HG03565 (cell line): ENCODE data around the gene RDH11.
"Not testable (repeated sequence)": the region's sequence is repeated elsewhere in the genome, so short reads cannot be mapped to it uniquely, and the experiment has no call there.

Experiments
- ATAC-seq: cut with Tn5 transposase; IDR thresholded peaks from one replicate; pipeline ENCODE4 v1.9.1; 2021; ENCODE audit warnings: mild to moderate bottlenecking, moderate library complexity; ENCODE audit not compliant: unreplicated experiment

RDH11 gene, protein sequence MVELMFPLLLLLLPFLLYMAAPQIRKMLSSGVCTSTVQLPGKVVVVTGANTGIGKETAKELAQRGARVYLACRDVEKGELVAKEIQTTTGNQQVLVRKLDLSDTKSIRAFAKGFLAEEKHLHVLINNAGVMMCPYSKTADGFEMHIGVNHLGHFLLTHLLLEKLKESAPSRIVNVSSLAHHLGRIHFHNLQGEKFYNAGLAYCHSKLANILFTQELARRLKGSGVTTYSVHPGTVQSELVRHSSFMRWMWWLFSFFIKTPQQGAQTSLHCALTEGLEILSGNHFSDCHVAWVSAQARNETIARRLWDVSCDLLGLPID

DNA sequence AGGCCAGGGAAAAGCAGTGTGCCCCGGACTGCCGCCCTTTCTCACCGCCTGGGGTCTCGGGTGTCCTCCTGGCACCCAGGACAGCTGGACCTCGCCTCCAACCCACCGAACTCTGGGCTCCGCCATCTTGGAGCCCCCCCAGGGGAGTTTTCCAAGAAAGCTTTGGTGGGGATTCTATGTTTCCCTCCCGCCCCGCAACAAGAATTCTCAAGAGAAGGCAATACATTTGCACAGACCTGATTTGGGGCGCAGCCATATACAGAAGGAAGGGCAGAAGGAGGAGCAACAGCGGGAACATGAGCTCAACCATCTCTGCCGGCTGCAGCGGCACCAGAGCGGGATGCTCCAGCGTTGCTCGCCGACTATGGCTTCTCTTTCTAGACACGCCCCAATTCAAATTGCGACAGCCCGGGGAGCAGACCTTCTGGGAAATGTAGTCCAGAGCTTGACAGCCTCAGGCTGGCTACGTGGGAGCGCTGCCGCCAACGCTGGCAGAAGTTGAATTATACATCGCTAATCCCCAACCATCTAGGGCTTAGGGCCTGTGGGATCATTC, at the start of gene RDH11:
Gene RDH11, minus strand, starts transcription at position 371 of the 556 bp plus-strand sequence. Its CDS starts 61 bp downstream, at position 310.
- peak; percentile 80 for ATAC-seq

DNA sequence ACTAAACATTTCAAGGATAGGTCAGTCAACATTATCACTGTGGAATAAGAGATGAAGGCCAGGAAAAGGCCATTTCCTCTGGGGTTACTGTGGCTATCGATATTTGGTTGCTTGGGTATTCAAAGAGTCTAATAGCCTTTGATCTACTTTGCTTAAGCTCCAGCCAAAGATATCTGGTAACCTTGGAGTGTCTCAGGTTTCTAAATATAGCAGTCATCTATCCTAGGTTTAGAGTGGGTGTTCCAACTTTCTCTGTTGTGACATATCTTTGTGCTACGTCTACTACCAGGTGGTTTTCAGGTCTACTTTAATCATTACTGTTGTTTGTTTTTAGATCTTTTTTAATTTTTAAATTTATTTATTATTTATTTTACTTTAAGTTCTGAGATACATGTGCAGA, 48.5 kb upstream of the RDH11 start:
- no peak for ATAC-seq

DNA sequence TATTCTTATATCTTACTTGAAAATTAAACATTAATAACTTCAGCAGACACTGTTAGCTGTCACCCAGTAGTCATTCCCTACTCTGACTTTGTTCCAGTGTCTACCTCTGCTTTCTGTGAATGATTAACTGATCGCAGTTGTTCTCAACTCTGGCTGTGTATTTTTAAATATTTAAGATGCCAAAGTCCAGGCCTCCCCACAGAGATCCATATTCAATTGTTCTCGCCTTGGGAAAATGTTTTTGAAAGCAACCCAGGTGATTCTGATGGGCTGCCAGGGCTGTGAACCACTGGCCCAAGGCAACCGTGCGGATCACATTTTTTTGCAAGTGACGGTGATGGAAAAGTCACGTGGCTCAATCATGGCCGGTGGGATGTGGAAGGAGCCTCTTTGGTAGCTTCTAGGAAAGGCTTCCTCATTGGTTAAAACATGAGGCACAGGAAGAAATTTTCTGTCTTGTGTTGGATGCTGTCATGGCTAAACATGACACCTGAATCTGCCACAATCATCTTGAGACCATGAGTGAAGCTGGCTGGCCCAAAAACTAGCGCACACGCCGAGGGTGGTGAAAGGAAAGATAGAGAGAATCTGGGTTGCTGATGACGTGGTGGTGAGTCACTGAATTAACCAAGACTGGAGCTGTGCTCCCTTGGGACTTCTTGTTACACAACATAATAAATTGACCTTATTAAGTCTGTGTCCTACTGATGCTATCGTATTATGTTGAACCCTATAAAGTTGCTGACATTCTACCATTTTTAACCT, 43.4 kb upstream of the RDH11 start:
- no peak for ATAC-seq

DNA sequence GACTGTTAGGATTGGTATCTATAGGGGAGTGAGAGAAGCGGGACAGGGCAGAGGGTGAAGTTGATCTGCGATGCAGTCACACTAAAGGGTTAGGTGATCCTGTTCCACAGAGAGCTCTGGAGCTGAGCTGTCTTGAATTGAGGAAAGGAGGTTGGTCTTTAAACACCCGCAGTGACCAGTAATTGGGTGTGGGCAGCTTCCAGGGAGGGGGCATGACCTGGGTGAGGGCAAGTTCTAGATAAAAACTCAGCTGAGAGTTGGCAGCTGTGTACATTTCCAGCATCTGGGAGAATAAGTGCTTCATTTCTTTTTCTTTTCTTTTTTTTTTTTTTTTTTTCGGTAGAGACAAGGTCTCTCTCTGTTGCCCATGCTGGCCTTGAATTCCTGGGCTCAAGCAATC, 41.2 kb upstream of the RDH11 start:
- no peak for ATAC-seq

DNA sequence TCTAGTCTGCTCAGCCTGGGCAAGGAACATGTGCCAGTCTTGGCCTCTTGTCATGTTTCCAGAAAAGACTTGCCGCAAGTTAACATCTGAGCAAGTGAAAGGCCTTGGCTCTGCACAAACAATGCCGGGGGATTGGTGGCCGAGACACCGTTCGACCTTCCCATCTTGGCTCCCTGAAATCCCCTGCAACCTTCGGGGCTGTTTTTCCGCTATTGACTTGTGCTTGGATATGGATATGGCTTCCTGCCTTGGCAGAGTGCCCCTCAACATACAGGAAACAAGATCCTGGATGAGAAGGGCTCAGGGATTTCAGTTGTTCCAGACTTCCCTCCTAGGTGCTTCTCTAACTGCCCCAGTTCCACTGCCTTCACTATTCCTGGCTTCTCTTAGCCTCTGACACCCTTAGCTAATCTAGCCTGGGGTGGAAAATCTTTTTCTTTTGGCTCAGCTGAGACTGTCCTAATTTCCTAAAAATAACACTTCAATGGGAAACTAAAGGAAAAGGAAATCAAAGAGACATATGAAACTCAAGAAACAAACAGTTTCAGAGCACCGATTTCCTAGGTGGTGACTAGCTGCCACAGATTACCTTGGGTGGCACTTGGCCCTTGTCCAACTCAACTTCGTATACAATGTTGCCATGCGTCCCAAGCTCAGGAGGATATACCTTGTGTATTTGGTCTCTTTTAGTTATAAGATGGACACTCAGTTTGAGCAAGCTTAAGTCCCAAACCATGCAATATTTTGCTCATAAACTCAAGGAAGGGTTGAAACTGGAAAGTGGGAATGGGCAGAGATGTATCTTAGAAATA, 40.0 kb upstream of the RDH11 start:
- ATAC-seq, result no peak

DNA sequence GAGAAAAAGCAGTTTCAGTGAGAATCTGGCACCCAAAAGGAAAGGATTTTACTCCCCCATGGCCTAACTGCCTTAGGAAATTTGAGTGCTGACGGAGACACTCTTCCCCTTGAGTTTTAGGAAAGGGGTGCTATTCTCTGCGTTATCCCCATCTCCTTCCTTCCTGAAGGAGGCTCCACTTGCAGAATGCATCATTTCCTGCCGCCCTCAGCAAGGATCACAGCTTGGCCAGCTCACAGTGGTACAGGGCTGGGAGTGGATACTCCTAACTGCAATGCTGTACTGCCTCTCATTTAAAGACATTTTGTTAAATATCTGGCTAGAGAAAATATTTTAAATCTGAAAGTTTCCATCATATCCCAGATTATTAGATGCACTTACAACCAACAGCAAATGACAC, 39.1 kb upstream of the RDH11 start:
- no peak for ATAC-seq

DNA sequence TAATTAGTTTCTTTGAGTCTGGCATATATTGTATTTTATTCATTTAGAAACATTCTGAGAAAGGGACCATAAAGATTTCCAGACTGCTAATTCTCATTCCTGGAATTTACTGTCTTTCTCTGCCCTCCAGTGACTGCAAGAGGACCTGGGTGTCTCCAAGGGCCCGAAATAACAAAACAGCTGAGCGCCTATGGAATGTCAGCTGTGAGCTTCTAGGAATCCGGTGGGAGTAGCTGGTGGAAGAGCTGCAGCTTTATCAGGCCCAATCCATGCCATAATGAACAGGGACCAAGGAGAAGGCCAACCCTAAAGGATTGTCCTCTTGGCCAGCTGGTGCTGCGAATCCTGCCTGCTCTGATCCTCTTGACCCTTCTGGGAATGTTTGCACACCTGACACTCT, 38.1 kb upstream of the RDH11 start:
- ATAC-seq, result no peak

DNA sequence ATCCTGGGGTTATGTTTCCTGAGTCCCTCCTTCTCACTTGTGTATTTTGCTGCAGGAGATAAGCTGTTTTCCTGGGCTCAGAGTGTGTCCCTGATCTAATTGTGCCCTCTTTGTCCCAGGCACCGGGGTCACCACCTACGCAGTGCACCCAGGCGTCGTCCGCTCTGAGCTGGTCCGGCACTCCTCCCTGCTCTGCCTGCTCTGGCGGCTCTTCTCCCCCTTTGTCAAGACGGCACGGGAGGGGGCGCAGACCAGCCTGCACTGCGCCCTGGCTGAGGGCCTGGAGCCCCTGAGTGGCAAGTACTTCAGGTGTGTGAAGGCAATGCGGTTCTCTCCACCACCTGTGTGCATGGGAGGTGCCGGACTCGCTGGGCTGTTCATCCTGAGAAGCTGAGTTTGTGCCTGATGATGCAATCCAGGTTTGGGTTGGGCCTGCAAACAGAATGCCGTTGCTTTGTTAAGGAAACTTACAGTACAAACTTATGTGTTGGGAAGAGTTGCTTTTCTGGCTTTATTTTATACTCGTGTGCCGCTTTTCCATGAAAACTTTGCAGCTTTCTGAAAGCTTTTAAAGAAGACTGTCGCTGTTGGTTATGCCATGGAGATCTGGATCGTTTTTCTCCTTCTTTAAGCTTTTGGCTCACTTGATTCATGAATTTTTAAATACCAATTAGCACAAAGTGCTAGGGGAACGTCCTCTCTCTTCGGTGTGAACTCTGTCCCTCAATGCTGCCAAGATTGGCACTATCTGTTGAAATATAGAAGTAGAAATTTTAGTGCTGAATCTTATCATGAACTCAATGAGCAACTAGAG, 33.7 kb upstream of the RDH11 start:
- no peak for ATAC-seq

DNA sequence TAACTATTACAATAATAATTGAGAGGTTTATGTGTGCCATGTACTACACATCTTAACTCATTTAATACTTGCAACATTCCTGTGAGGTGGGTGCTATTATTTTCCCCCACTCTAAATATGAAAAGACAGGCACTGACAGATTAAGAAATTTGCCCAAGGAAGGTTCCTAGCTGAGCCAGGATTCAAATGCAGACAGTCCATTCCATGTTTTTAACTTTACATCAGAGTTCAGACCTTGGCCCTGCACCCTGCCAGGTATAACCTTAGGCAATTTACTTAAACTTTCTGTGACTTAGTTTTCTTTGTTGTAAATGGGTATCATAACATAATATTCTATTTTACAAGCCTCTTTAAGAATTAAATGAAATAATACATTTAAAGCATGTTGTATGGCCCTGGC, 32.7 kb upstream of the RDH11 start:
- no peak for ATAC-seq

DNA sequence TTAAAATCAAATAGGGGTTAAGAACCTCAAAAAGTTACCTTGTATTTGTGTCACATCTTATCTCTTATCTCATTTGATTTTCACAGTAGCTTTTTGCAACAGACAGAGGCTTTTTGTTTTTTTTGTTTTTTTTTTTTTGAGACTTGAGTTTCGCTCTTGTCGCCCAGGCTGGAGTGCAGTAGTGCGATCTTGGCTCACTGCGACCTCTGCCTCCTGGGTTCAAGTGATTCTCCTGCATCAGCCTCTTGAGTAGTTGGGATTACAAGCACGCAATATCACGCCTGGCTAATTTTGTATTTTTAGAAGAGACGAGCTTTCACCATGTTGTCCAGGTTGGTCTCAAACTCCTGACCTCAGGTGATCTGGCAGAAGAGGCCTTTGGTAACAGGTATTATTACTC, 31.8 kb upstream of the RDH11 start:
- no peak for ATAC-seq

DNA sequence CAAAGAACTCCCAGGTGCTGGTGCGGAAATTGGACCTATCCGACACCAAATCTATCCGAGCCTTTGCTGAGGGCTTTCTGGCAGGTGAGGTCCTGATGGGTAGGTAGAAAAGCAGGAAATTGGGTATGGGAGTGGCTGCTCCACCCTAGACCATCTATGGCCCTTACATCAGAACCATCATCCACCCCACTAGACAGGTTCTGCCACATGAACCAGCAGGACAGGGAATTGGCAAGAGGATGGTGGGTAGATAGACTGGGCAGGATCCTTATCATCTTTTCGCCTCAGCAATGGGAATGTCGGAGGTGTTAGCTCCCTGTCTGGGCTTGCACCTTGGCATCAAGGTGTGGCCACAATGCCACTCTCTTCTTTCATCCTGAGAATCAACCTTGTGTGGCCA, 29.6 kb upstream of the RDH11 start:
- ATAC-seq, result no peak

DNA sequence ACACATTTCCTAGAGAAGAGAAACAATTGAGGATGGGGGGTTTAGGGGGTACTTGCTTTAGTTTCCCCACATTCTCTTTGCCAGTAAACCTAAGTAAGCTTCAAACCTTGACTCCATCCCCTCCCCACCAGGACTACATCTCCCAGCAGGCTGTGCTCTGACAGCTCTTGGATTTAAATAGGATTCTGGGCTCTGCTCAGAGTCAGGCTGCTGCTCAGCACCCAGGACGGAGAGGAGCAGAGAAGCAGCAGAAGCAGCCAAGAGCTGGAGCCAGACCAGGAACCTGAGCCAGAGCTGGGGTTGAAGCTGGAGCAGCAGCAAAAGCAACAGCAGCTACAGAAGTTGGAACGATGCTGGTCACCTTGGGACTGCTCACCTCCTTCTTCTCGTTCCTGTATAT, 26.7 kb upstream of the RDH11 start:
- no peak for ATAC-seq

DNA sequence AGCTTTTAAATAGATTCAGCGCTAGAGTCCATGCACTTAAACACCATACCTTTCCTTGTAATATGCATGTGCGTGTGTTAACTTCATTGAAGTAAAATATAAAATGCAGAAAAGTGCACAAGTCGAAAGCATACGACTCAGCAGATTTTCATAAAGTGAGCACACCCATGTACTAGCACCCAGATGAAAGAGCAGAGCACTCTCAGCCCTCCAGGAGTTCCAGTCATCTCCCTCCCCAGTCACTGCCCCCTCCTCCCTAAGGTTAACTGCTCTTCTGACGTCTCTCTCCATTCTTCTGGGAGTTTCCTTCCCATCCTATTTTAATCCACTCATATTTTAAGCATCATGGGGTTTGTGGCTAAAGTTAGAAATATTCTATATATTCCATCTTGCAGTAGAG, 26.3 kb upstream of the RDH11 start:
- no peak for ATAC-seq

DNA sequence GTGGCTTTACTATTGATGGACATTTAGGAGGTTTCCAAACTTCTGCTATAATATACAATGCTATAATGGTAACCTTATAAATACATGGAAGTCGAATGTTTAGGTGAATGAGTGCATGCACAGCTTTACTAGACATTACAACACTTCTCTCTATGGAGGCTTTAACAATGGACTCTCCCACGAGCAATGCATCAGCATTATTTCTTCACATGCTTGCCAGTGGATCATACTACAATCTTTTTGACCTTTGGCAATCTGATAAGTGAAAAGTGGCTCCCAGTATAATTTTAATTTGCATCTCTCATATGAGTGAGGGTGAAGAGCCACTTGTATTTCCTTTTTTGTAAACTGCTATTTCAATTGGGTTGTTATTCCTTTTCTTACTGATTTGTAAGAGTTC, 24.3 kb upstream of the RDH11 start:
- no peak for ATAC-seq

DNA sequence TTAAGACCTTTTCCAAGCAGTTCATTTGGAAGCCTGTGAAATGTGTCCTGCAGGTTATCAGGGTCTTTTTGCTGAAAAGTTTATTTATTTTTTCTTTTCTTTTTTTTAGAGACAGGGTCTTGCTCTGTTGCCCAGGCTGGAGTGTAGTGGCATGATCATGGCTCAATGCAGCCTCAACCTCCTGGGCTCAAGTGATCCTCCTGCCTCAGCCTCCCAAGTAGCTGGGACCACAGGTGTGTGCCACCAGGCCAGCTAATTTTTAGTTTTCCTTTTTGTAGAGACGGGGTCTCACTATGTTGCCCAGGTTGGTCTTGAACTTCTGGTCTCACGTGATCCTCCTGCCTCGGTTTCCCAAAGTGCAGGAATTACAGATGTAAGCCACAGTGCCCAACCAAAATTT, 23.8 kb upstream of the RDH11 start:
- ATAC-seq, result not testable (repeated sequence)

DNA sequence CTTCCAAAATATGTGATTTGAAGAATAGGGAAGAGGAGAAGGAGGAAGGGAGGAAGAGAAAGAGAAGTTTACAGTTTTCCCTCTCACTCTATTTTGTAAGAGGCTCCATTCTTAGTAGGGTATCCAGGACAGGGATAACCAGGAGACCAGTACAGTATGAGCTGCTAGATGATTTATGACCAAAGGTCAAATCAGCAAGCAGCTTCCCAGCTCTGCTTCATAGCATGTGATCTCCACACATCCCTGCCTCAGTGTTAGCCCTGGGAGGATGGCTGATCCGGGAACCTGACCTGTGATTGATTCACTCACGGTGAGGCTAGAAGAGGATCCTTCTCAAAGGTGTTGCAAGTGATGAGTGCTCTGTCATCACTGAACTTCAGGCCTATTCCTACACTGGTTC, 22.7 kb upstream of the RDH11 start:
- no peak for ATAC-seq

DNA sequence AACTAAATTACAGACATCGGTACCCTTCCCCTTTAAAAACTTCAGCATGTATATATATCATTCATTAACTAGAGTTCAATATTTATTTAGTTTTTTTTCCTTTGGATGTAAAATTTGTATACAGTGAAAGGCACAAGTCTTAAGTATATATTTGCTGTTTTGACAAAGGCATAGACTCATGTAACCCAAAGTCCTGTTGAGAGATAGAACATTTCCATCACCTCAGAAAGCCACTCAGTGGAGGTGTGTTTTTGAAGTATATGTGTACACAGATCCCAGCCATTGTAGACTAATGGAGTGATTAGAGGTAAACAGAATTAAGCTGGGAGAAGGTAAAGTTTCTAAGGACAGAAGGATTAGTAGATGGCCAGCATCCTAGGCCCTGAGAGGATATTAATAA, 21.5 kb upstream of the RDH11 start:
- ATAC-seq, result no peak

DNA sequence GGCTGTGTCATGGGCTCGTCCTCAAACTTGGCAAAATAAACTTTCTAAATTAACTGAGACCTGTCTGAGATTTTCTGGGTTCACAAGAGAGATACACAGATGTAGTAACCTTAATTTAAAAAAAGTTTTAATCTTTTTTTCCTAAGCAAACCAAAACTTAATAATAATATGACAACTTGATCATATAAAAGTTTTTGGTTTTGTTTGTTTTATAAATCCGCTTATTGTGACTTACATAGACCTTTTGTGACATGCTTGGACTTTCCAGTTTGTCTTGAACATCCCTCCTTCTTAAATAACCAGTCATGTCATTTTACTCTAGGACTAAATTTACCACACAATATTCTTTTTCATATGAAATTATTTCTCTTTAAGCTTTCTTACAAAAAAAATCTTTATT, 14.6 kb upstream of the RDH11 start:
- no peak for ATAC-seq

DNA sequence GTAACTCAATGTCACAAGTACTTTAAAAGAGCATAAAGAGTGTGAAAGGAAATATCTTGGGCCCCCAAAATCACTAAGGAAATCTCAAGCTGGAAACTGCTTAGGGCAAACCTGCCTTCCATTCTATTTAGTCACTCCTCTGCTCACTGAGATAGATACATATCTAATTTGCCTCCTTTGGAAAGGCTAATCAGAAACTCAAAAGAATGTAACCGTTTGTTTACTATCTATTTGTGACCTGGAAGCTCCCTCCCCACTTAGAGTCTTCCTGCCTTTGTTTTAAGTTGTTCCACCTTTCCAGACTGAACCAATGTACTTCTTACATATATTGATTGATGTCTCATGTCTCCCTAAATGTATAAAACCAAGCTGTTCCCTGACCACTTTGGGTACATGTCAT, 14.2 kb upstream of the RDH11 start:
- not testable (repeated sequence) for ATAC-seq

DNA sequence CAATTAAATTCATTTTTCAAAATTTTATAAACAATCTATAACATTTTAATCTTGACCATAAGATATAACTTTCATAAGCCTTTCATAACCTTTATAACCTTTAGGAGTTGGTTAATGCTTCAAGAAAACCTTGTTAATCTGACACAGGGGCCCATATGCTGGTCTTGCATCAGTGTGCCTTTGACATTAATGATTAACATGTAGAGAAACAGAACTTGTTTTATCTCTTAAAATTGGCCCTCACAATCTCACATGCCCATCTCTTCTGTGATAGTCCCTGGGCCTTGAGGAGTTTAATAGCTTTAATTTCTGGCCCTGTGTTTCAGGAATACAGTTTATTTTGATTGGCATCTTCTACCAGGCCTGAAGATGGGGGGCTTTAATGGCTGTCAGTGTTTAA, 13.8 kb upstream of the RDH11 start:
- ATAC-seq, result not testable (repeated sequence)

DNA sequence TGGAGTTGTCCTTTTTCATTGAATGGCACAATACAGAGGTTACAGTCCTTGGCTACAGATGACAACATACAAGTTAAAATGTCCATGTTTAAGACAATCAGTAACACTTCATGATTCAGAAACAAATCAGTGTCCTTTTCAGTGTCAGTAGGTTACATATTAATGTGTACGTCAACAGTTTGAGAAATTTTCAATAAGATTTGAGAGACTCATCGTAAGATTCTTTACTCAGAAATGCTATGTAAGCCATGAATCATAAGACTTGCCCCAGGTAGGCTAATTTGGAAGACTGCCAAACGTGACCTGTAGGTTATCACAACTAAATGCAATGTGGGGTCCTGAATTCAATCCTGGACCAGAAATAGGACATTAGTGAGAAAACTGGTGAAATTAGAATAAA, 9.6 kb upstream of the RDH11 start:
- ATAC-seq, result no peak
